H1 (cell line): ENCODE data around the gene SLC48A1. TPM values are rescaled to one million over a fixed set of nuclear protein-coding genes. Genes with fewer than 3 reads are reported as not detected.

Experiments
- CTCF ChIA-PET: fragments of 300-600 bp; sonication (Branson Sonifier 250); formaldehyde crosslinking; loops from one replicate; lab custom pipeline; 2021; ENCODE audit not compliant: partially characterized antibody; lab: Charles Lee
- POLR2A ChIA-PET: fragments of 300-600 bp; sonication (Branson Sonifier 250); formaldehyde crosslinking; loops from one replicate; lab custom pipeline; 2021; ENCODE audit warnings: inconsistent platforms; ENCODE audit not compliant: partially characterized antibody; lab: Charles Lee
- DNase-seq, 2 experiments: peaks; one replicate each; pipeline versions ENCODE4 v3.0.0 to v3.0.0-alpha.2; 2010 to 2022; ENCODE audit warnings: low spot score in 2 of 2, low read depth in 1 of 2, mixed read lengths in 1 of 2
- FAIRE-seq: peaks from 2 replicates; lab custom pipeline; 2011; peaks lifted over from hg19 to GRCh38; lab: Jason Lieb, UNC
- H2AFZ ChIP-seq: 2 replicates; pipeline ENCODE4 v1.8.1; 2012; ENCODE audit warnings: low read length, inconsistent platforms
- H2AK5ac ChIP-seq: 2 replicates; pipeline ENCODE4 v1.6.1; 2013; ENCODE audit warnings: low read depth, low read length
- H2BK120ac ChIP-seq: replicated peaks from 2 replicates; pipeline ENCODE3; 2013; ENCODE audit warnings: low read depth, low read length, inconsistent platforms
- H2BK12ac ChIP-seq: 2 replicates; pipeline ENCODE4 v1.6.1; 2013; ENCODE audit warnings: low read depth, low read length
- H2BK15ac ChIP-seq: 2 replicates; pipeline ENCODE4 v1.6.1; 2013; ENCODE audit warnings: low read length
- H2BK20ac ChIP-seq: 2 replicates; pipeline ENCODE4 v1.6.1; 2013; ENCODE audit warnings: low read length
- H2BK5ac ChIP-seq: 2 replicates; pipeline ENCODE4 v1.6.1; 2013; ENCODE audit warnings: low read depth, low read length
- H3K14ac ChIP-seq: 2 replicates; pipeline ENCODE4 v1.6.1; 2013; ENCODE audit warnings: inconsistent platforms; ENCODE audit not compliant: insufficient read length
- H3K18ac ChIP-seq: 2 replicates; pipeline ENCODE4 v1.6.1; 2013; ENCODE audit warnings: low read length; ENCODE audit errors: extremely low read depth
- H3K23ac ChIP-seq: 2 replicates; pipeline ENCODE4 v1.6.1; 2013; ENCODE audit warnings: inconsistent platforms; ENCODE audit not compliant: insufficient read length
- H3K23me2 ChIP-seq: 2 replicates; pipeline ENCODE4 v1.6.1; 2013; ENCODE audit warnings: low read depth, low read length
- H3K27ac ChIP-seq: 2 replicates; pipeline ENCODE4 v1.6.1; 2011; ENCODE audit warnings: low read depth, low read length, inconsistent platforms
- H3K27me3 ChIP-seq, 4 experiments: replicated peaks in 1 of 4; 1 replicate in 1 of 4; 2 replicates in 3 of 4; pipeline versions ENCODE4 v1.6.1 to v1.8.1; 2011 to 2013; ENCODE audit warnings: low read length in 3 of 4, mild to moderate bottlenecking in 3 of 4, inconsistent platforms in 2 of 4, mixed read lengths in 2 of 4, moderate library complexity in 1 of 4; ENCODE audit not compliant: control insufficient read depth in 3 of 4, insufficient read depth in 3 of 4; ENCODE audit errors: extremely low read depth in 1 of 4
- H3K36me3 ChIP-seq, 4 experiments: 2 replicates each; pipeline versions ENCODE4 v1.6.1 to v1.8.1; 2011 to 2013; ENCODE audit warnings: mild to moderate bottlenecking in 4 of 4, low read length in 3 of 4, moderate library complexity in 2 of 4, control low read depth in 1 of 4, inconsistent platforms in 1 of 4; ENCODE audit not compliant: insufficient read depth in 4 of 4, control insufficient read depth in 2 of 4
- H3K4ac ChIP-seq: replicated peaks from 2 replicates; pipeline ENCODE3; 2013; ENCODE audit warnings: low read length, low read depth, mixed read lengths, inconsistent platforms; ENCODE audit not compliant: insufficient read length
- H3K4me1 ChIP-seq, 4 experiments: replicated peaks in 1 of 4; 1 replicate in 1 of 4; 2 replicates in 3 of 4; pipeline versions ENCODE4 v1.6.1 to v1.8.1; 2011 to 2013; ENCODE audit warnings: low read length in 3 of 4, inconsistent platforms in 2 of 4, mixed read lengths in 1 of 4; ENCODE audit not compliant: insufficient read depth in 4 of 4, control insufficient read depth in 3 of 4
- H3K4me2 ChIP-seq, 2 experiments: 2 replicates each; pipeline versions ENCODE4 v1.6.1 to v1.8.1; 2011 to 2013; ENCODE audit warnings: low read depth in 2 of 2, low read length in 2 of 2, control low read depth in 1 of 2, inconsistent platforms in 1 of 2, mild to moderate bottlenecking in 1 of 2; ENCODE audit not compliant: insufficient read depth in 1 of 2
- H3K4me3 ChIP-seq, 4 experiments: fragments of 200-600, 300-600 bp in 1 of 4; sonication (generic), shearing (Covaris generic), sonication (Bioruptor Twin) in 1 of 4; 2 replicates each; pipeline versions ENCODE4 v1.5.1 to v1.8.1; 2011 to 2016; ENCODE audit warnings: low read length in 4 of 4, low read depth in 3 of 4, control low read depth in 2 of 4, inconsistent platforms in 2 of 4, mild to moderate bottlenecking in 2 of 4, mixed read lengths in 1 of 4, moderate library complexity in 1 of 4; ENCODE audit not compliant: insufficient read depth in 2 of 4; ENCODE audit errors: extremely low read depth in 1 of 4
- H3K56ac ChIP-seq: replicated peaks from 2 replicates; pipeline ENCODE3; 2013; ENCODE audit warnings: low read depth, mild to moderate bottlenecking, mixed read lengths, low read length, inconsistent platforms; ENCODE audit not compliant: insufficient read length
- H3K79me1 ChIP-seq: 2 replicates; pipeline ENCODE4 v1.6.1; 2013; ENCODE audit warnings: low read depth, low read length, control low read depth
- H3K79me2 ChIP-seq, 2 experiments: 2 replicates each; pipeline versions ENCODE4 v1.6.1 to v1.8.1; 2012 to 2013; ENCODE audit warnings: low read length in 2 of 2, mild to moderate bottlenecking in 2 of 2, inconsistent platforms in 1 of 2; ENCODE audit not compliant: insufficient read depth in 2 of 2, control insufficient read depth in 1 of 2
- H3K9ac ChIP-seq, 4 experiments: replicated peaks in 1 of 4; 1 replicate in 1 of 4; 2 replicates in 3 of 4; pipeline versions ENCODE4 v1.6.1 to v1.8.1; 2011 to 2013; ENCODE audit warnings: low read depth in 3 of 4, low read length in 3 of 4, control low read depth in 2 of 4, mild to moderate bottlenecking in 2 of 4, moderate library complexity in 2 of 4, inconsistent platforms in 1 of 4; ENCODE audit errors: extremely low read depth in 1 of 4
- H3K9me3 ChIP-seq, 2 experiments: 2 replicates each; pipeline versions ENCODE4 v1.6.1 to v1.8.1; 2012 to 2013; ENCODE audit warnings: mild to moderate bottlenecking in 2 of 2, moderate library complexity in 2 of 2, control low read depth in 1 of 2, inconsistent platforms in 1 of 2, low read depth in 1 of 2, low read length in 1 of 2, mixed read lengths in 1 of 2; ENCODE audit not compliant: insufficient read depth in 2 of 2
- H4K20me1 ChIP-seq, 2 experiments: replicated peaks in 1 of 2; 2 replicates each; pipeline versions ENCODE3 to v1.8.1; 2011 to 2013; ENCODE audit warnings: inconsistent platforms in 2 of 2, low read length in 2 of 2, mild to moderate bottlenecking in 1 of 2; ENCODE audit not compliant: insufficient read depth in 2 of 2, control insufficient read depth in 1 of 2
- H4K5ac ChIP-seq: 2 replicates; pipeline ENCODE4 v1.6.1; 2013; ENCODE audit warnings: low read length, low read depth, mixed read lengths, inconsistent platforms; ENCODE audit not compliant: insufficient read length
- H4K8ac ChIP-seq: 2 replicates; pipeline ENCODE4 v1.8.0; 2013; ENCODE audit warnings: mild to moderate bottlenecking, moderate library complexity, low read length, inconsistent platforms; ENCODE audit not compliant: insufficient read depth; ENCODE audit errors: extremely low read depth
- H4K91ac ChIP-seq: replicated peaks from 2 replicates; pipeline ENCODE3; 2013; ENCODE audit warnings: low read length, mixed read lengths, inconsistent platforms; ENCODE audit not compliant: insufficient read length
- CTCF ChIP-seq, 3 experiments: IDR thresholded peaks; 1 replicate in 2 of 3; 2 replicates in 1 of 3; pipeline versions ENCODE4 v1.5.1 to v1.6.1; 2011; ENCODE audit warnings: low read length in 3 of 3, mild to moderate bottlenecking in 3 of 3, inconsistent platforms in 2 of 3, low read depth in 1 of 3, moderate library complexity in 1 of 3; ENCODE audit not compliant: insufficient read depth in 1 of 3; ENCODE audit errors: control extremely low read depth in 1 of 3
- RAD21 ChIP-seq, 2 experiments: IDR thresholded peaks in 1 of 2; conservative IDR thresholded peaks in 1 of 2; 2 replicates each; pipeline ENCODE4 v1.6.1; 2011; ENCODE audit warnings: low read depth in 2 of 2, low read length in 2 of 2, improper control_type of control experiment in 1 of 2, inconsistent platforms in 1 of 2, mild to moderate bottlenecking in 1 of 2, moderate library complexity in 1 of 2
- RXRA ChIP-seq: IDR thresholded peaks from 2 replicates; pipeline ENCODE4 v1.6.1; 2011; ENCODE audit warnings: low read depth, mild to moderate bottlenecking, low read length, moderate library complexity; ENCODE audit not compliant: insufficient read depth
- WGBS, 2 experiments: shearing (Covaris generic) in 1 of 2; methylation state at CpG; one replicate each; pipeline versions ENCODE4 v1.1.6 to v1.1.7; 2013 to 2015; ENCODE audit warnings: low lambda C conversion rate in 2 of 2, mixed read lengths in 2 of 2, inconsistent platforms in 1 of 2, low coverage in 1 of 2, missing lambda C conversion rate in 1 of 2; ENCODE audit not compliant: insufficient replicate concordance in 2 of 2, insufficient coverage in 1 of 2, insufficient read length in 1 of 2; ENCODE audit errors: extremely low coverage in 1 of 2, missing lambda C conversion rate in 1 of 2; 5-methylcytosine and 5-hydroxymethylcytosine counted together
- polyA plus RNA-seq, 7 experiments: library from polyadenylated mRNA; depleted of rRNA in 3 of 7; stranded (reverse) in 5 of 7; unstranded in 2 of 7; fragments of >200 nt in 5 of 7; fragments of 200-250 nt in 2 of 7; gene quantifications; 1 replicate in 5 of 7; 2 replicates in 1 of 7; 4 replicates in 1 of 7; pipeline versions ENCODE4 v1.2.1 to v1.2.3, GENCODE V29; 2011 to 2013; ENCODE audit warnings: missing spikeins in 2 of 7, mixed read lengths in 2 of 7
- total RNA-seq: library from RNA; stranded (reverse); fragmentation: NEBNext Ultra II Directional; extraction: Animal tissue kit (Norgen Biotek cat#: 25700); gene quantifications from 2 replicates; pipeline ENCODE4 v1.2.1, GENCODE V29; 2021

SLC48A1 gene
- total and polyA plus RNA-seq, 2 of the 8 experiments (the other 6 are each of a cell fraction or from before 2014, with no cell fraction given), result 9.5 to 14.1 TPM

- peaks cover 11% of the 10 kb centered on the region for H3K23me2 ChIP-seq
- POLR2A ChIA-PET, result interaction anchor here (1.0 to 29.3 kb wide), 8 partner anchors 9 to 61 kb away, joined by 3 to 480 read pairs (median 5); no protein-coding TSS in a partner anchor
- H3K9me3 ChIP-seq, result no peaks in the 10 kb centered on the region
- peaks cover 8% of the 10 kb centered on the region for H3K79me1 ChIP-seq
- H2BK120ac ChIP-seq, result no peak overlapping the region
- no peaks in the 10 kb centered on the region for H3K36me3 ChIP-seq
- peaks cover 14 to 59% (median 49%) of the 10 kb centered on the region in 4 experiments for H3K4me1 ChIP-seq
- CTCF ChIA-PET, result interaction anchor here (1.0 to 58.8 kb wide), 15 partner anchors 8 to 180 kb away, joined by 3 to 2001 read pairs (median 7); partner anchors contain the start of gene RAPGEF3
- peak overlapping the region; percentile 42 to 56 for H3K4me2 ChIP-seq
- H3K14ac ChIP-seq, result no peak overlapping the region
- H2BK12ac ChIP-seq, result peak overlapping the region; percentile 88
- no peaks in the 10 kb centered on the region; a peak in 1 of 7 replicates for H3K27me3 ChIP-seq
- H4K8ac ChIP-seq, result peak overlapping the region; percentile 46; the same call in 1 of the 2 replicates
- H2AFZ ChIP-seq, result no peak overlapping the region
- peak overlapping the region; percentile 44; the same call in 1 of the 2 replicates for H2BK20ac ChIP-seq
- no peak overlapping the region for H3K23ac ChIP-seq
- H3K27ac ChIP-seq, result no peak overlapping the region
- H3K4ac ChIP-seq, result no peak overlapping the region
- peaks cover 2 to 16% of the 10 kb centered on the region in 2 experiments for H4K20me1 ChIP-seq
- peak overlapping the region; percentile 44 for H3K18ac ChIP-seq
- 63% methylated on average over 7 of the region's 7 CpGs; no CpG with 5 or more reads in 1 of the 2 experiments for WGBS, 2 experiments
- H4K91ac ChIP-seq, result peak overlapping the region; percentile 14
- H3K9ac ChIP-seq, result no peak overlapping the region
- peak overlapping the region in 1 of 4 experiments; percentile 13; a peak in 1 of 8 replicates for H3K4me3 ChIP-seq
- peaks cover 4 to 56% of the 10 kb centered on the region in 2 experiments; a peak in 3 of 4 replicates for H3K79me2 ChIP-seq
- H3K56ac ChIP-seq, result no peak overlapping the region
- no peak for DNase-seq
- no peak for FAIRE-seq
- H4K5ac ChIP-seq, result no peak overlapping the region
- peak overlapping the region; percentile 69 for H2BK5ac ChIP-seq
- H2AK5ac ChIP-seq, result no peak overlapping the region; the same call in 1 of the 2 replicates
- TF ChIP-seq RXRA, result no peak
- peak in 1 of 3 experiments; percentile 23; a peak in 1 of 4 replicates for TF ChIP-seq CTCF (IDR thresholded peaks at IDR 0.05; ENCODE audit: control extremely low read depth in 1 of 3, insufficient read depth in 1 of 3, low read depth in 1 of 3, low read length in 3 of 3)
- peak in 1 of 2 experiments; percentile 11; a peak in 1 of 4 replicates for TF ChIP-seq RAD21 (IDR thresholded peaks at IDR 0.05 in 1 of 2, conservative IDR thresholded peaks at IDR 0.05 in 1 of 2; ENCODE audit: low read depth in 2 of 2, low read length in 2 of 2)
- H2BK15ac ChIP-seq, result peak overlapping the region; percentile 29; the same call in 1 of the 2 replicates
Measured at GRCh38 chr12:47817272-47818006, 44.4 kb downstream of the SLC48A1 start.
